ENCODE measurements around the gene HHEX. TPM values are rescaled to one million over a fixed set of nuclear protein-coding genes. Genes with fewer than 3 reads are reported as not detected.
"Not testable (repeated sequence)": the region's sequence is repeated elsewhere in the genome, so short reads cannot be mapped to it uniquely, and the experiment has no call there.

HHEX gene
- 10 to 100 TPM in 4 of 6 donors, 1 to 10 TPM in 2; 5.8 to 21.9 (median 15.8) TPM for total RNA-seq

DNA sequence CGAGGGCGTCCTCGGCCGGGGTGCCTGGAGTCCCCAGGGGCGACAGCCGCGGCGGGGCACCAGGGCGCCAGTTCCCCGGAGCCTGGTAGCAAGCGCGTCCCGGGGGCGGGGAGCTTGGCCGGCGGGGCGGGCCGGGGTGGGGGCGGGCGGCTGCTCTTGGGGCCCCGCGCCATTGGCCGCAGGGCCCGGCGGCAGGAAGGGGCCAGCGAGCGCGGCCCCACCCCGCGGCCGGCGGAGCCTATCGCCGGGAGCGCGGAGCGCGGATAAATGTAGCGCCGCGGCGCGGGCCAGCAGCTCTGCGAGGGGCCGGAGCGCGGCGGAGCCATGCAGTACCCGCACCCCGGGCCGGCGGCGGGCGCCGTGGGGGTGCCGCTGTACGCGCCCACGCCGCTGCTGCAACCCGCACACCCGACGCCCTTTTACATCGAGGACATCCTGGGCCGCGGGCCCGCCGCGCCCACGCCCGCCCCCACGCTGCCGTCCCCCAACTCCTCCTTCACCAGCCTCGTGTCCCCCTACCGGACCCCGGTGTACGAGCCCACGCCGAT, at the start of gene HHEX:
TSS of gene HHEX (plus strand) at position 293 of the 548 bp plus-strand sequence. CDS start at position 325, 32 bp downstream.
- Histone ChIP-seq H3K9me3 (no peaks in the 10 kb centered on the region), H3K4me1 (peaks cover 11 to 43% (median 17%) of the 10 kb centered on the region in 4 donors), H3K27ac (peak within 1 kb of the TSS; percentile 90 to 99 (median 95)), H3K27me3 (peaks cover 0 to 9% (median 0%) of the 10 kb centered on the region in 4 donors), H3K4me3 (peak within 1 kb of the TSS; percentile 75 to 94 (median 84)), H3K36me3 (no peaks in the 10 kb centered on the region)
- peak; percentile 83 to 91 for ATAC-seq (ENCODE audit: low FRiP score in 2 of 2)
- peak in 3 of 4 donors; percentile 47 to 83 (median 81) for TF ChIP-seq POLR2A (IDR thresholded peaks at IDR 0.05)
- TF ChIP-seq, protein P1, sequence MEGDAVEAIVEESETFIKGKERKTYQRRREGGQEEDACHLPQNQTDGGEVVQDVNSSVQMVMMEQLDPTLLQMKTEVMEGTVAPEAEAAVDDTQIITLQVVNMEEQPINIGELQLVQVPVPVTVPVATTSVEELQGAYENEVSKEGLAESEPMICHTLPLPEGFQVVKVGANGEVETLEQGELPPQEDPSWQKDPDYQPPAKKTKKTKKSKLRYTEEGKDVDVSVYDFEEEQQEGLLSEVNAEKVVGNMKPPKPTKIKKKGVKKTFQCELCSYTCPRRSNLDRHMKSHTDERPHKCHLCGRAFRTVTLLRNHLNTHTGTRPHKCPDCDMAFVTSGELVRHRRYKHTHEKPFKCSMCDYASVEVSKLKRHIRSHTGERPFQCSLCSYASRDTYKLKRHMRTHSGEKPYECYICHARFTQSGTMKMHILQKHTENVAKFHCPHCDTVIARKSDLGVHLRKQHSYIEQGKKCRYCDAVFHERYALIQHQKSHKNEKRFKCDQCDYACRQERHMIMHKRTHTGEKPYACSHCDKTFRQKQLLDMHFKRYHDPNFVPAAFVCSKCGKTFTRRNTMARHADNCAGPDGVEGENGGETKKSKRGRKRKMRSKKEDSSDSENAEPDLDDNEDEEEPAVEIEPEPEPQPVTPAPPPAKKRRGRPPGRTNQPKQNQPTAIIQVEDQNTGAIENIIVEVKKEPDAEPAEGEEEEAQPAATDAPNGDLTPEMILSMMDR (IDR thresholded peaks at IDR 0.05) = peak in 2 of 6 experiments; percentile 11 to 17
- TF ChIP-seq POLR2AphosphoS5 (IDR thresholded peaks at IDR 0.05) = no peak
- no peak for TF ChIP-seq EP300 (IDR thresholded peaks at IDR 0.05)
- 8% methylated on average over 12 of the region's 79 CpGs; no CpG with 5 or more reads in 1 of the 2 donors for WGBS, 2 donors
- peak; percentile 82 to 93 for DNase-seq

GRCh38 chr10:92640107-92640506, 49.6 kb upstream of the HHEX start:
- Histone ChIP-seq H3K36me3 (no peaks in the 10 kb centered on the region), H3K4me1 (no peaks in the 10 kb centered on the region), H3K9me3 (no peaks in the 10 kb centered on the region), H3K4me3 (no peak overlapping the region), H3K27ac (no peak overlapping the region), H3K27me3 (no peaks in the 10 kb centered on the region)
- ATAC-seq (ENCODE audit: low FRiP score in 2 of 2) (no peak), DNase-seq (no peak)
- TF ChIP-seq POLR2A (IDR thresholded peaks at IDR 0.05) (no peak), POLR2AphosphoS5 (IDR thresholded peaks at IDR 0.05) (no peak), EP300 (IDR thresholded peaks at IDR 0.05) (no peak)
- TF ChIP-seq, protein P1 (IDR thresholded peaks at IDR 0.05) = no peak
- 90 to 95% methylated on average over 3 of the region's 3 CpGs for WGBS, 2 donors

GRCh38 chr10:92641492-92641891, 48.3 kb upstream of the HHEX start:
- H3K27ac ChIP-seq = no peak overlapping the region
- no peaks in the 10 kb centered on the region for H3K27me3 ChIP-seq
- ATAC-seq (ENCODE audit: low FRiP score in 2 of 2) = no peak
- H3K36me3 ChIP-seq = no peaks in the 10 kb centered on the region
- H3K4me3 ChIP-seq = no peak overlapping the region
- no peaks in the 10 kb centered on the region for H3K9me3 ChIP-seq
- no peak for DNase-seq
- no peaks in the 10 kb centered on the region for H3K4me1 ChIP-seq
- WGBS, 2 donors = 33 to 95% methylated on average over 1 of the region's 1 CpG
- TF ChIP-seq POLR2A (IDR thresholded peaks at IDR 0.05) = no peak
- no peak for TF ChIP-seq EP300 (IDR thresholded peaks at IDR 0.05)
- TF ChIP-seq, protein P1 (IDR thresholded peaks at IDR 0.05) = no peak
- no peak for TF ChIP-seq POLR2AphosphoS5 (IDR thresholded peaks at IDR 0.05)

- Histone ChIP-seq H3K9me3 (no peaks in the 10 kb centered on the region), H3K27me3 (no peaks in the 10 kb centered on the region), H3K4me1 (no peaks in the 10 kb centered on the region), H3K27ac (no peak overlapping the region), H3K36me3 (no peaks in the 10 kb centered on the region), H3K4me3 (no peak overlapping the region)
- no peak for ATAC-seq (ENCODE audit: low FRiP score in 2 of 2)
- TF ChIP-seq, protein P1 (IDR thresholded peaks at IDR 0.05) = no peak
- DNase-seq = no peak
- WGBS, 2 donors = 97 to 100% methylated on average over 2 of the region's 2 CpGs
Measured at GRCh38 chr10:92644921-92645320, 44.8 kb upstream of the HHEX start.

GRCh38 chr10:92650864-92651263, 38.9 kb upstream of the HHEX start:
- 64 to 86% methylated on average over 3 of the region's 3 CpGs for WGBS, 2 donors
- not testable (repeated sequence) for H3K36me3 ChIP-seq; H3K9me3 ChIP-seq; H3K4me3 ChIP-seq; H3K4me1 ChIP-seq; H3K27me3 ChIP-seq; H3K27ac ChIP-seq; DNase-seq; ATAC-seq (ENCODE audit: low FRiP score in 2 of 2)
